Stomach (tissue), 9 donors: ENCODE results near the gene NUP210. TPM values are rescaled to one million over a fixed set of nuclear protein-coding genes. Genes with fewer than 3 reads are reported as not detected.
"Not testable (repeated sequence)": the region's sequence is repeated elsewhere in the genome, so short reads cannot be mapped to it uniquely, and the experiment has no call there.

Experiments used
- DNase-seq, 2 donors: peaks; one replicate each; pipeline versions ENCODE4 v3.0.0 to v3.0.0-alpha.2; 2013 to 2019
- H3K27ac ChIP-seq, 5 donors: fragments of 200-600 bp in 4 of 5; sonication (generic) in 4 of 5; one replicate each; pipeline ENCODE4 v1.5.1; 2013 to 2019; ENCODE audit warnings: mild to moderate bottlenecking in 1 of 5, moderate library complexity in 1 of 5
- H3K27me3 ChIP-seq, 3 donors: fragments of 200-600 bp; sonication (generic); one replicate each; pipeline ENCODE4 v1.5.1; 2017 to 2019; ENCODE audit warnings: mixed run types in 1 of 3
- H3K36me3 ChIP-seq, 4 donors: fragments of 200-600 bp; sonication (generic); 1 replicate in 3 of 4; 2 replicates in 1 of 4; pipeline ENCODE4 v1.5.1; 2016 to 2019
- H3K4me1 ChIP-seq, 4 donors: fragments of 200-600 bp; sonication (generic); one replicate each; pipeline ENCODE4 v1.5.1; 2016 to 2019
- H3K4me3 ChIP-seq, 4 donors: fragments of 200-600 bp; sonication (generic) in 3 of 4; one replicate each; pipeline ENCODE4 v1.5.1; 2016 to 2019; ENCODE audit warnings: mild to moderate bottlenecking in 1 of 4
- H3K9me3 ChIP-seq, 4 donors: fragments of 200-600 bp; sonication (generic); one replicate each; pipeline ENCODE4 v1.5.1; 2016 to 2019
- EP300 ChIP-seq: sonication (generic); formaldehyde crosslinking; IDR thresholded peaks from one replicate; pipeline ENCODE4 v1.6.1; 2017; ENCODE audit warnings: antibody characterized with exemption
- POLR2A ChIP-seq, 4 donors: fragments of 450-650 bp; IDR thresholded peaks; one replicate each; pipeline ENCODE4 v1.6.1; 2016; ENCODE audit warnings: antibody characterized with exemption in 4 of 4, control low read depth in 2 of 4, mild to moderate bottlenecking in 1 of 4, moderate library complexity in 1 of 4
- POLR2AphosphoS5 ChIP-seq, 3 donors: sonication (generic); formaldehyde crosslinking; IDR thresholded peaks; one replicate each; pipeline ENCODE4 v1.6.1; 2016; ENCODE audit warnings: antibody characterized with exemption in 3 of 3
- WGBS, 5 donors: extraction: QIAGEN DNeasy Blood & Tissue Kit in 3 of 5; methylation state at CpG; one replicate each; pipeline versions ENCODE4 v1.1.5 to v1.1.7; 2013 to 2018; 5-methylcytosine and 5-hydroxymethylcytosine counted together
- intact Hi-C: fragments of 100-400 bp; cut with DNase I; formaldehyde crosslinking; loops from one replicate; pipeline ENCODE4 v1.15.1; 2023; ENCODE audit warnings: low total_unique reads
- polyA plus RNA-seq, 3 donors: library from polyadenylated mRNA; stranded (reverse); fragments of 200-250 nt; gene quantifications; one replicate each; pipeline ENCODE4 v1.2.3, GENCODE V29; 2013
- total RNA-seq, 5 donors: library from RNA; depleted of rRNA; stranded (reverse); fragments of >200 nt; gene quantifications; one replicate each; pipeline versions ENCODE4 v1.1.0 to v1.2.3, GENCODE V29; 2014 to 2016
- TF ChIP-seq, protein P1 (sequence below), 7 experiments: fragments of 450-650 bp in 4 of 7; fragments of 200-600 bp in 3 of 7; sonication (generic) in 3 of 7; IDR thresholded peaks; one replicate each; pipeline ENCODE4 v1.5.1; 2016 to 2019; ENCODE audit warnings: antibody characterized with exemption in 7 of 7, control low read depth in 2 of 7, mild to moderate bottlenecking in 1 of 7
- donor health status: healthy with polysubstance abuse.
- donor health status: Bipolar disorder and iron deficiency.
- donor health status: healthy.

Gene NUP210
- total and polyA plus RNA-seq, 8 donors = 0.92 to 21.1 (median 10.8) TPM

DNA sequence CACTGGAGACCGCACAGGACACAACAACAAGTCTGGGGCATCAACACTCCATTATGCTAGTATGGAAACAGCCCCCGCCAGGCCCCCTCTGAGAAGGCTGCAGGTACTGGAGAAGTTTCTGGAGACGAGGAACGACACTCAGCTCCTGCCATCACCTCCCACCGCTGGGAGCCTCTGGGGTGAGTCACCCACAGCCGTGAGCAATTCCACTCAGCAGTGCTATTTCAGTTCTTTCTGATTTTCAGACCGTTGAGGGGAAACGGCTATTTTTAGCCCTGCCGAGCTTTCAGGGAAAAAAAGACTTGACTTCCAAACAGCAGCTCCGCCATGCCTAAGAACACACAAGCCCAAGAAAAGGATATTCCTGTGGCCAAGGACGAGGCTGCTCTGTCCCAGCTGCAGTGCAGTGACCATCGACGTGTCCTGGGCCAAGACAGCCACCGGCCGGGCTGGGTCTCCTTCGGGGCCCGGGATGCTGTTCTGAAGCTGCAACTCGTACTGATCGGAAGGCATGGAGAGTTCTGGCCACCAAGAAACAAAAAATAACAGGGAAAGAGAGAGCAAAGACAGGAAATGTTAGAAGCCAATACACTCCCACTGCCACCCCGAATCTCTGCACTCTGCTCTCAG is 40.8 kb downstream of the NUP210 start:
- H3K4me3 ChIP-seq = no peak overlapping the region
- peak overlapping the region in 1 of 5 donors; percentile 48 for H3K27ac ChIP-seq
- TF ChIP-seq POLR2AphosphoS5 (IDR thresholded peaks at IDR 0.05) (no peak), POLR2A (IDR thresholded peaks at IDR 0.05) (no peak), EP300 (no peak)
- TF ChIP-seq, protein P1, sequence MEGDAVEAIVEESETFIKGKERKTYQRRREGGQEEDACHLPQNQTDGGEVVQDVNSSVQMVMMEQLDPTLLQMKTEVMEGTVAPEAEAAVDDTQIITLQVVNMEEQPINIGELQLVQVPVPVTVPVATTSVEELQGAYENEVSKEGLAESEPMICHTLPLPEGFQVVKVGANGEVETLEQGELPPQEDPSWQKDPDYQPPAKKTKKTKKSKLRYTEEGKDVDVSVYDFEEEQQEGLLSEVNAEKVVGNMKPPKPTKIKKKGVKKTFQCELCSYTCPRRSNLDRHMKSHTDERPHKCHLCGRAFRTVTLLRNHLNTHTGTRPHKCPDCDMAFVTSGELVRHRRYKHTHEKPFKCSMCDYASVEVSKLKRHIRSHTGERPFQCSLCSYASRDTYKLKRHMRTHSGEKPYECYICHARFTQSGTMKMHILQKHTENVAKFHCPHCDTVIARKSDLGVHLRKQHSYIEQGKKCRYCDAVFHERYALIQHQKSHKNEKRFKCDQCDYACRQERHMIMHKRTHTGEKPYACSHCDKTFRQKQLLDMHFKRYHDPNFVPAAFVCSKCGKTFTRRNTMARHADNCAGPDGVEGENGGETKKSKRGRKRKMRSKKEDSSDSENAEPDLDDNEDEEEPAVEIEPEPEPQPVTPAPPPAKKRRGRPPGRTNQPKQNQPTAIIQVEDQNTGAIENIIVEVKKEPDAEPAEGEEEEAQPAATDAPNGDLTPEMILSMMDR (IDR thresholded peaks at IDR 0.05) = no peak
- H3K36me3 ChIP-seq = peaks cover 12 to 71% (median 66%) of the 10 kb centered on the region in 4 donors
- WGBS, 5 donors = 67 to 84% (median 76%) methylated on average over 18 to 20 of the region's 20 CpGs
- no peaks in the 10 kb centered on the region for H3K9me3 ChIP-seq
- intact Hi-C loops = no loop called here
- DNase-seq = peak in 1 of 2 donors; percentile 27
- no peaks in the 10 kb centered on the region for H3K27me3 ChIP-seq
- H3K4me1 ChIP-seq = peaks cover 0 to 9% (median 0%) of the 10 kb centered on the region in 4 donors

DNA sequence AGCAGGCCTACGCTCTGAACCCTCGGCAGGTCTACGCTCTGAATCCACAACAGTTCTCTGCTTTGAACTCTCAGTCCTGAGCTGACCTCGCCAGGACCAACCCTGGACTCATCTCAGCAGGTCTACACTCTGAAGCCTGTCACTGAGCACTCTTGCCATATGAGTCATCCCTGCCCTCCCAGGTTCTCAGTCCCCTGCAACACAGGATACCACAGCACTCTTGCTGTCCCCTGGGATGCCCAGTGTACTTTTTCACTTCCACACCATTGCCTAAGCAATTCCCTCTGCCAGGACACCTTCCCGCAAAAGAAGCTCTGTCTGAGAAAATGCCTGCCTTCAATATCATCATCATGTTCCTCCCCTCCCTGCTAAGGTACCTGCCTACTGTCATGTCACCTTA is 42.0 kb downstream of the NUP210 start:
- no peak overlapping the region for H3K4me3 ChIP-seq
- WGBS, 5 donors = 89 to 98% (median 96%) methylated on average over 5 of the region's 5 CpGs
- no peaks in the 10 kb centered on the region for H3K9me3 ChIP-seq
- H3K4me1 ChIP-seq = peaks cover 0 to 9% (median 0%) of the 10 kb centered on the region in 4 donors
- H3K27me3 ChIP-seq = no peaks in the 10 kb centered on the region
- intact Hi-C loops = no loop called here
- H3K27ac ChIP-seq = no peak overlapping the region
- no peak for DNase-seq
- TF ChIP-seq EP300 (no peak), POLR2A (IDR thresholded peaks at IDR 0.05) (no peak), POLR2AphosphoS5 (IDR thresholded peaks at IDR 0.05) (no peak)
- TF ChIP-seq, protein P1 (IDR thresholded peaks at IDR 0.05) = no peak
- H3K36me3 ChIP-seq = peaks cover 12 to 74% (median 69%) of the 10 kb centered on the region in 4 donors

- H3K4me1 ChIP-seq, DNase-seq, intact Hi-C loops, H3K27ac ChIP-seq, H3K4me3 ChIP-seq, H3K9me3 ChIP-seq, H3K27me3 ChIP-seq: not testable (repeated sequence)
- H3K36me3 ChIP-seq = peaks cover 12 to 78% (median 70%) of the 10 kb centered on the region in 4 donors
- 92 to 100% (median 100%) methylated on average over 2 of the region's 2 CpGs for WGBS, 5 donors
These were observed 42.4 kb downstream of the NUP210 start for GRCh38 chr3:13377741-13378140.

DNA sequence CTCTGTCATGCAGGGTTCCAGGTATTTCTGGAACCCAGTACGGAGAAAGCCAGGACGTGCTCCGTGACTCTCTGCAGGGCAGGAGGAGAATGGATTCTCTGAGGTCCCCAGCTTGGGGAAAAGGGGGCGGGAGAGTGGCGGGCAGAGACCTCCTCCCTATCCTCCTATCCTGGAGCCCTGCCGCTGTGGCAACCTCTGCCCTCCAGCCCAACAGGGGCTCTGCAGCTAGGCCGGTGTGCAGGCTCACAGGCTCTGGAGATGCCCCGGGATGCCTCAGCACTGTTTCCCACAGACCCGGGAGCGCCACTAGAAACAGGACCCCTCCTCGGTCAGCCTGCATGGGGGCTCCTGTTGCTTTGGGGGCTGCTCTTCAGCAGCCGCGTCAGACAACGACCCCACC is 43.1 kb downstream of the NUP210 start:
- Histone ChIP-seq H3K27me3 (no peaks in the 10 kb centered on the region), H3K4me3 (no peak overlapping the region), H3K27ac (no peak overlapping the region), H3K9me3 (no peaks in the 10 kb centered on the region), H3K4me1 (peaks cover 0 to 9% (median under 1%) of the 10 kb centered on the region in 4 donors), H3K36me3 (peaks cover 12 to 83% (median 71%) of the 10 kb centered on the region in 4 donors)
- TF ChIP-seq POLR2AphosphoS5 (IDR thresholded peaks at IDR 0.05) (no peak), EP300 (no peak), POLR2A (IDR thresholded peaks at IDR 0.05) (no peak)
- TF ChIP-seq, protein P1 (IDR thresholded peaks at IDR 0.05) = no peak
- WGBS, 5 donors = 92 to 99% (median 97%) methylated on average over 11 to 14 of the region's 14 CpGs
- no peak for DNase-seq
- intact Hi-C loops = no loop called here

GRCh38 chr3:13376091-13376490 is 44.0 kb downstream of the NUP210 start:
- intact Hi-C loops = no loop called here
- TF ChIP-seq EP300 = no peak
- no peak for TF ChIP-seq POLR2AphosphoS5 (IDR thresholded peaks at IDR 0.05)
- TF ChIP-seq POLR2A (IDR thresholded peaks at IDR 0.05) = no peak
- TF ChIP-seq, protein P1 (IDR thresholded peaks at IDR 0.05) = no peak
- Histone ChIP-seq H3K27me3 (no peaks in the 10 kb centered on the region), H3K27ac (no peak overlapping the region), H3K4me1 (peaks cover 0 to 9% (median 3%) of the 10 kb centered on the region in 4 donors), H3K9me3 (no peaks in the 10 kb centered on the region), H3K36me3 (peaks cover 12 to 86% (median 72%) of the 10 kb centered on the region in 4 donors), H3K4me3 (no peak overlapping the region)
- DNase-seq = no peak
- 95 to 97% (median 96%) methylated on average over 7 to 9 of the region's 9 CpGs for WGBS, 5 donors
